Nephron progenitor cell (in vitro differentiated cells): Measurements from ENCODE around the gene LHX5.

Source experiments
- DNase-seq: peaks from one replicate; pipeline ENCODE4 v3.0.0; 2021
- H3K27ac Mint-ChIP-seq: 2 replicates; pipeline ENCODE4 v1.8.0; 2021; ENCODE audit warnings: mild to moderate bottlenecking, moderate library complexity, mixed read lengths
- H3K27me3 Mint-ChIP-seq: 2 replicates; pipeline ENCODE4 v1.8.0; 2021; ENCODE audit warnings: mild to moderate bottlenecking, low read depth, mixed read lengths; ENCODE audit not compliant: poor library complexity
- H3K36me3 Mint-ChIP-seq: 2 replicates; pipeline ENCODE4 v1.8.0; 2021; ENCODE audit warnings: low read depth, mixed read lengths
- H3K4me1 Mint-ChIP-seq: 2 replicates; pipeline ENCODE4 v1.8.0; 2021; ENCODE audit warnings: mixed read lengths
- H3K4me3 Mint-ChIP-seq: 2 replicates; pipeline ENCODE4 v1.8.0; 2021; ENCODE audit warnings: mild to moderate bottlenecking, moderate library complexity, mixed read lengths
- H3K9me3 Mint-ChIP-seq: 2 replicates; pipeline ENCODE4 v1.8.0; 2021; ENCODE audit warnings: mild to moderate bottlenecking, moderate library complexity, mixed read lengths
- TF ChIP-seq, protein P1 (sequence below): fragments of 200-600 bp; sonication (generic); IDR thresholded peaks from 2 replicates; pipeline ENCODE4 v1.5.0; 2021; ENCODE audit warnings: antibody characterized with exemption

Gene LHX5

DNA sequence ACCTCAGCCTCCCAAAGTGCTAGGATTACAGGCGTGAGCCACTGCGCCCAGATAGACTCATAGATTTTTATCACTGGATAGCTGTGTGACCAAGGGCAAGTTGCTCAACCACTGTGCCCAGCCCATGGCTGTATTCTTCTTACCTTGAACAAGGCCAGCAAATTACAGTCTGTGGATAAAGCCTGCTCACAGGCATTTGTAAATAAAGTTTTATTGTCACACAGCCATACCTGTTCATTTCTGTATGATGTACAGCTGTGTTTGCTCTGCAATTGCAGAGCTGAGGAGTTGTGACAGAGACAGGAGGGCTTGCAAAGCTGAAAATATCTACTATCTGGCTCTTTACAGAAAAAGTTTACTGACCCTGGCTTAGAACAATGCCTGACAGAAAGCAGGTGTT lies 35.2 kb upstream of the LHX5 start:
- Mint-ChIP-seq H3K4me1 (no peaks in the 10 kb centered on the region), H3K27ac (no peak overlapping the region), H3K9me3 (peaks cover 4% of the 10 kb centered on the region), H3K36me3 (no peaks in the 10 kb centered on the region), H3K27me3 (peaks cover 83% of the 10 kb centered on the region), H3K4me3 (no peak overlapping the region)
- DNase-seq, result no peak
- TF ChIP-seq, protein P1, sequence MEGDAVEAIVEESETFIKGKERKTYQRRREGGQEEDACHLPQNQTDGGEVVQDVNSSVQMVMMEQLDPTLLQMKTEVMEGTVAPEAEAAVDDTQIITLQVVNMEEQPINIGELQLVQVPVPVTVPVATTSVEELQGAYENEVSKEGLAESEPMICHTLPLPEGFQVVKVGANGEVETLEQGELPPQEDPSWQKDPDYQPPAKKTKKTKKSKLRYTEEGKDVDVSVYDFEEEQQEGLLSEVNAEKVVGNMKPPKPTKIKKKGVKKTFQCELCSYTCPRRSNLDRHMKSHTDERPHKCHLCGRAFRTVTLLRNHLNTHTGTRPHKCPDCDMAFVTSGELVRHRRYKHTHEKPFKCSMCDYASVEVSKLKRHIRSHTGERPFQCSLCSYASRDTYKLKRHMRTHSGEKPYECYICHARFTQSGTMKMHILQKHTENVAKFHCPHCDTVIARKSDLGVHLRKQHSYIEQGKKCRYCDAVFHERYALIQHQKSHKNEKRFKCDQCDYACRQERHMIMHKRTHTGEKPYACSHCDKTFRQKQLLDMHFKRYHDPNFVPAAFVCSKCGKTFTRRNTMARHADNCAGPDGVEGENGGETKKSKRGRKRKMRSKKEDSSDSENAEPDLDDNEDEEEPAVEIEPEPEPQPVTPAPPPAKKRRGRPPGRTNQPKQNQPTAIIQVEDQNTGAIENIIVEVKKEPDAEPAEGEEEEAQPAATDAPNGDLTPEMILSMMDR, result no peak

DNA sequence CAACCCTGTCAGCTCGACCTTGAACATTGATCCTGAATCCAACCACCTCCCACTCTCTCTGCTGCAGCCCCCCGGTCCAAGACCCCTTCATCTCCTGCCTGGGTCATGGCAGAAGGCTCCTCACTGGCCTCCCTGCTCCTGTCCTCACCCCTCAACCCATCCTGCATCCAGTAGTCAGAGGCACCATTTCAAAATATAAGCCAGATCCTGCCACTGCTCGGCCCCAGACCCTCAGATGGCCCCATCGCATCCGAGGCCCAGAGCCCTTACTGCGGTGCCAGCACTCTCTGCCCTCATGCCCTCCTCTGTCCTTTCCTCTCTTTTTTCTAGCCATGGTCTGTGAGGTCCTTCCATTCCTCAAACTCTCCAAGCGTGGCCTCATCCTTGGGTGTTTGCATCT lies 34.3 kb upstream of the LHX5 start:
- TF ChIP-seq, protein P1, result no peak
- Mint-ChIP-seq H3K4me1 (peaks cover under 1% of the 10 kb centered on the region), H3K4me3 (no peak overlapping the region), H3K27ac (no peak overlapping the region), H3K27me3 (peaks cover 83% of the 10 kb centered on the region), H3K36me3 (no peaks in the 10 kb centered on the region), H3K9me3 (peaks cover 4% of the 10 kb centered on the region)
- DNase-seq, result no peak

DNA sequence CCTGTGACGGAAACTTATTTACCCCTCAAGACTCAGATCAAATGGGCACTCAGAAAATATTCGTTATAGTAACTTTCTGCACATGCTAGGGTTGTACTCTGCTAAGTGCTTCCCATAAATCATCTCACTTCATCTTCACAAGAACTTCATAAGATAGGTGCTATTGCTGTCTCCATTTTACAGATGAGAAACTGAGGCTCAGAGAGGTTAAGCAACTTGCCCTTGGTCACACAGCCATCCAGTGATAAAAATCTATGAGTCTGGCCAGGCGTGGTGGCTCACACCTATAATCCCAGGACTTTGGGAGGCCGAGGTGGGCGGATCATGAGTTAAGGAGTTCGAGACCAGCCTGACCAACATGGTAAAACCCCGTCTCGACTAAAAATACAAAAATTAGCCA lies 33.2 kb upstream of the LHX5 start:
- Mint-ChIP-seq H3K9me3 (peaks cover 4% of the 10 kb centered on the region), H3K4me1 (peaks cover 8% of the 10 kb centered on the region), H3K4me3 (no peak overlapping the region), H3K27me3 (peaks cover 83% of the 10 kb centered on the region), H3K27ac (no peak overlapping the region), H3K36me3 (no peaks in the 10 kb centered on the region)
- no peak for DNase-seq
- TF ChIP-seq, protein P1, result no peak

DNA sequence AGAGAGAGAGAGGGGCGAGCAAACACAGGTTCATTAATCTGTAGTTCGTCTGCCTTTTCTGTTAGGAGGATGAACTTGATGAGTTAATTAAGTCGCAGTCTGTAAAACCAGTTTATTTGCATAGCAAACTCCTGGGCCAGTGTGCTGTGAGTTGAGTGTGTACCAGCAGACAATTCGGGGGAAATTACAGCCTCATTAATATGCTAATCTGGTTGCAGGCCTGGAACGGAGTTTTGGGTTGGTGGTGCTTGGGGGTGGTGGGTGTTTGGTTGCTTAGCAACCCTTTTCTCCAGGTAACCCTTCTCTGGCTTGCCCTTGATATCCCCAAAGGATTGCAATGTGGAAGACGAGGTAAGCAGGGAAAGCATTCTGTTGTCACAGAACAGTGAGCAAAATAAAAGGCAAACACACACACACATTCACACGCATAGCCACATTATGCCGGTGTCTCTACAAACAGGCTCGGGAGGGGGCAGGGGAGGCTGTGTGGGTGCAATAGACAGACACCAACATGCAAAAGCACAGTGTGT lies 29.2 kb upstream of the LHX5 start:
- DNase-seq, result no peak
- no peaks in the 10 kb centered on the region for H3K36me3 Mint-ChIP-seq
- peaks cover 8% of the 10 kb centered on the region for H3K4me1 Mint-ChIP-seq
- TF ChIP-seq, protein P1, result no peak
- no peak overlapping the region for H3K4me3 Mint-ChIP-seq
- H3K9me3 Mint-ChIP-seq, result peaks cover 4% of the 10 kb centered on the region
- peaks cover 53% of the 10 kb centered on the region for H3K27me3 Mint-ChIP-seq
- H3K27ac Mint-ChIP-seq, result no peak overlapping the region

DNA sequence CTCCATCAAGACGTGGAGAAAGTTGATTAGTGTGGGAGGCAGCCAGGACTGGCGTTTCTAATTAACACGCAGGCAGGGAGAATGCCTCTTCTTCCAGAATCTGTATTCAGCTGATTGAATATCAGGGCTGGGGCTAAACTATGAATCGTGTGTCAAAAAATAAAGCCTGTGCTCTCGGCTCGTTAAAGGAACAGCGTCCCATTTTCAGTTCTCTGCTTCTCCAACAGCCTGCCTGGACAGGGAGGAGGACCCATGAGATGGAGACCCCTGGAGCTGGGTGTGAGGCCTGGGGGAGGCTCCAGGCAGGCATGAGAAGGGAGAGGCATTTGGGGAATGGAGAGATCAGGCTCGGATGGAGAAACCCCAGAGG lies 28.6 kb upstream of the LHX5 start:
- no peak overlapping the region for H3K27ac Mint-ChIP-seq
- H3K9me3 Mint-ChIP-seq, result peaks cover 4% of the 10 kb centered on the region
- H3K4me3 Mint-ChIP-seq, result no peak overlapping the region
- DNase-seq, result no peak
- H3K4me1 Mint-ChIP-seq, result peaks cover 8% of the 10 kb centered on the region
- H3K27me3 Mint-ChIP-seq, result peaks cover 47% of the 10 kb centered on the region
- no peaks in the 10 kb centered on the region for H3K36me3 Mint-ChIP-seq
- TF ChIP-seq, protein P1, result no peak

DNA sequence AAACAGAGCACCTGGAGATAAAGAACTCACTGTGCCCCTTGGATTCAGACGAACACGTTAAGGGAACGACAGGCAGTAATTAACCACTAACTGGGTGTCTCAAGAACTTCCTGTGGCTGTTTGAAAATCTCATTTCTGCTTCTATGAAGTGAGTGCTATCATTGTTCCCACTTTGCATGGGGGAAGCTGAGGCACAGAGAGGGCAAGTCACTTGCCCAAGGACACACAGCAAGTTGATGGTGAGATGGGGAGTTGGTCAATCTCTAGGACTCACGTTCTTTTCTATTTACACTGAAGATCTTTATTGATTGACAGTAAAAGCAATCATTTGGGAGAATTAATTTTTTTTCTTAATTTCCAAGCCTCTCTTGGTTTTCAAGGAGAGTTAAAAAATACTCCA lies 26.8 kb upstream of the LHX5 start:
- Mint-ChIP-seq H3K36me3 (no peaks in the 10 kb centered on the region), H3K4me3 (no peak overlapping the region), H3K27ac (no peak overlapping the region), H3K4me1 (peaks cover 8% of the 10 kb centered on the region), H3K27me3 (peaks cover 51% of the 10 kb centered on the region), H3K9me3 (peaks cover 4% of the 10 kb centered on the region)
- no peak for DNase-seq
- TF ChIP-seq, protein P1, result no peak
